HepG2 (cell line): ENCODE data around the gene POLR2J3. TPM values are rescaled to one million over a fixed set of nuclear protein-coding genes. Genes with fewer than 3 reads are reported as not detected.
A peak's percentile ranks its signal among the peaks of the same experiment; 100 is the strongest.
"Not testable (repeated sequence)": the region's sequence is repeated elsewhere in the genome, so short reads cannot be mapped to it uniquely, and the experiment has no call there.

Experiments used
- ATAC-seq: fragments of 200-7000 bp; cut with Tn5 transposase; 3 replicates; pipeline ENCODE4 v1.9.1; 2020; ENCODE audit warnings: mild to moderate bottlenecking, moderate library complexity
- BruUV-seq: library from RNA; stranded (reverse); fragments of 400-500 nt; replicated peaks from 2 replicates; lab custom pipeline; 2021; lab: Mats Ljungman, UMichigan
- CTCF ChIA-PET: fragments of 300-600 bp; formaldehyde crosslinking; extraction: SDS; loops from one replicate; lab custom pipeline; 2021; ENCODE audit warnings: low total read pairs, inconsistent platforms, low intra/inter-chr PET ratio; lab: Yijun Ruan, JAX
- POLR2A ChIA-PET: fragments of 350-600 bp; sonication (Branson Sonifier 250); formaldehyde crosslinking; loops from one replicate; lab custom pipeline; 2020; ENCODE audit warnings: antibody characterized with exemption, inconsistent platforms; lab: Yijun Ruan, JAX
- DNase-seq: peaks from one replicate; pipeline ENCODE4 v3.0.0-alpha.2; 2015; ENCODE audit warnings: low spot score
- FAIRE-seq: peaks from 3 replicates; lab custom pipeline; 2011; peaks lifted over from hg19 to GRCh38; lab: Jason Lieb, UNC
- H2AFZ ChIP-seq: one replicate; pipeline ENCODE4 v1.6.1; 2011; ENCODE audit warnings: low read length, inconsistent platforms
- H3K27ac ChIP-seq: fragments of 300-600 bp; 3 replicates; pipeline ENCODE4 v1.8.0; 2011; ENCODE audit warnings: mixed run types, mild to moderate bottlenecking, mixed read lengths, low read length, inconsistent platforms; ENCODE audit not compliant: insufficient read depth; ENCODE audit errors: extremely low read length
- H3K27me3 ChIP-seq, 2 experiments: fragments of 200-600 bp in 1 of 2; 2 replicates in 1 of 2; 3 replicates in 1 of 2; pipeline versions ENCODE4 v1.6.0 to v1.8.0; 2011; ENCODE audit warnings: low read length in 2 of 2, mild to moderate bottlenecking in 2 of 2, moderate library complexity in 2 of 2, inconsistent platforms in 1 of 2; ENCODE audit not compliant: insufficient read depth in 2 of 2, control insufficient read depth in 1 of 2
- H3K36me3 ChIP-seq, 2 experiments: fragments of 200-600 bp in 1 of 2; replicated peaks in 1 of 2; 2 replicates in 1 of 2; 3 replicates in 1 of 2; pipeline versions ENCODE4 v1.5.1 to v1.8.0; 2011; ENCODE audit warnings: low read length in 2 of 2, inconsistent platforms in 1 of 2; ENCODE audit not compliant: insufficient read depth in 2 of 2, control insufficient read depth in 1 of 2
- H3K4me1 ChIP-seq: 2 replicates; pipeline ENCODE4 v1.5.1; 2012; ENCODE audit warnings: low read length, inconsistent platforms; ENCODE audit not compliant: insufficient read depth
- H3K4me2 ChIP-seq: 2 replicates; pipeline ENCODE4 v1.6.0; 2011; ENCODE audit warnings: low read depth, low read length, inconsistent platforms
- H3K4me3 ChIP-seq, 3 experiments: fragments of 200-600 bp in 1 of 3; sonication (generic), shearing (Covaris generic) in 1 of 3; replicated peaks in 1 of 3; 2 replicates each; pipeline ENCODE4 v1.5.1; 2011 to 2016; ENCODE audit warnings: low read length in 3 of 3, inconsistent platforms in 2 of 3, low read depth in 2 of 3, mild to moderate bottlenecking in 2 of 3, control low read depth in 1 of 3, mixed read lengths in 1 of 3; ENCODE audit not compliant: insufficient read depth in 1 of 3
- H3K79me2 ChIP-seq: one replicate; pipeline ENCODE4 v1.6.1; 2011; ENCODE audit warnings: low read length, inconsistent platforms; ENCODE audit not compliant: insufficient read depth
- H3K9ac ChIP-seq: 2 replicates; pipeline ENCODE4 v1.6.0; 2011; ENCODE audit warnings: mild to moderate bottlenecking, low read depth, low read length, inconsistent platforms; ENCODE audit not compliant: insufficient read depth
- H3K9me3 ChIP-seq: 2 replicates; pipeline ENCODE4 v1.5.1; 2012; ENCODE audit warnings: mild to moderate bottlenecking, low read length
- H4K20me1 ChIP-seq: 2 replicates; pipeline ENCODE4 v1.6.0; 2011; ENCODE audit warnings: inconsistent platforms, mild to moderate bottlenecking, low read length, moderate library complexity; ENCODE audit not compliant: insufficient read depth
- WGBS: methylation state at CpG from one replicate; pipeline ENCODE4 v1.1.6; 2017; ENCODE audit warnings: low lambda C conversion rate; 5-methylcytosine and 5-hydroxymethylcytosine counted together
- in situ Hi-C: cut with HindIII; loops from 2 replicates; pipeline ENCODE4 v1.10.0; 2017; ENCODE audit warnings: low pct_unique_long_range_greater_than_20kb; ENCODE audit not compliant: extremely low pct_ligation_motif_present
- intact Hi-C: fragments of 100-400 bp; cut with micrococcal nuclease; formaldehyde crosslinking; loops from one replicate; pipeline ENCODE4 v1.10.0; 2022; ENCODE audit not compliant: unreplicated experiment
- polyA plus RNA-seq, 8 experiments: library from polyadenylated mRNA; depleted of rRNA in 3 of 8; stranded (reverse) in 7 of 8; unstranded in 1 of 8; fragments of >200 nt; fragmentation: Illumina TruSeq in 4 of 8; extraction: Trizol in 4 of 8; gene quantifications; 2 replicates each; pipeline versions ENCODE4 v1.2.1 to v1.2.3, GENCODE V29; 2011 to 2016; ENCODE audit warnings: low read depth in 4 of 8, missing spikeins in 1 of 8, mixed read lengths in 1 of 8; ENCODE audit not compliant: insufficient read depth in 1 of 8
- total RNA-seq, 5 experiments: library from RNA; depleted of rRNA; stranded (reverse); fragments of >200 nt; fragmentation: Illumina TruSeq; extraction: Trizol; gene quantifications; 2 replicates each; pipeline ENCODE4 v1.2.3, GENCODE V29; 2016; ENCODE audit warnings: low read depth in 1 of 5
- TF ChIP-seq, protein P1 (sequence below): fragments of 450-650 bp; IDR thresholded peaks from 2 replicates; pipeline ENCODE4 v1.6.1; 2016

The POLR2J3 gene
- total and polyA plus RNA-seq, 2 of the 13 experiments (the other 11 are each of a cell fraction or from before 2014, with no cell fraction given) = 28.0 to 36.5 TPM

GRCh38 chr7:102604431-102605145, 32.2 kb upstream of the POLR2J3 start:
- H3K27ac ChIP-seq, H3K4me3 ChIP-seq, H3K4me2 ChIP-seq, H3K27me3 ChIP-seq, H3K9ac ChIP-seq, H3K9me3 ChIP-seq, FAIRE-seq, intact Hi-C loops, CTCF ChIA-PET, DNase-seq, H3K79me2 ChIP-seq, H3K4me1 ChIP-seq, in situ Hi-C loops, H3K36me3 ChIP-seq, H2AFZ ChIP-seq, BruUV-seq, H4K20me1 ChIP-seq, POLR2A ChIA-PET: not testable (repeated sequence)
- TF ChIP-seq, protein P1, sequence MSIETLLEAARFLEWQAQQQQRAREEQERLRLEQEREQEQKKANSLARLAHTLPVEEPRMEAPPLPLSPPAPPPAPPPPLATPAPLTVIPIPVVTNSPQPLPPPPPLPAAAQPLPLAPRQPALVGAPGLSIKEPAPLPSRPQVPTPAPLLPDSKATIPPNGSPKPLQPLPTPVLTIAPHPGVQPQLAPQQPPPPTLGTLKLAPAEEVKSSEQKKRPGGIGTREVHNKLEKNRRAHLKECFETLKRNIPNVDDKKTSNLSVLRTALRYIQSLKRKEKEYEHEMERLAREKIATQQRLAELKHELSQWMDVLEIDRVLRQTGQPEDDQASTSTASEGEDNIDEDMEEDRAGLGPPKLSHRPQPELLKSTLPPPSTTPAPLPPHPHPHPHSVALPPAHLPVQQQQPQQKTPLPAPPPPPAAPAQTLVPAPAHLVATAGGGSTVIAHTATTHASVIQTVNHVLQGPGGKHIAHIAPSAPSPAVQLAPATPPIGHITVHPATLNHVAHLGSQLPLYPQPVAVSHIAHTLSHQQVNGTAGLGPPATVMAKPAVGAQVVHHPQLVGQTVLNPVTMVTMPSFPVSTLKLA = peak; percentile 16; the same call in 1 of the 2 replicates
- ATAC-seq = peak; percentile 34
- WGBS = no CpG with 5 or more reads among the region's 19 CpGs

DNA sequence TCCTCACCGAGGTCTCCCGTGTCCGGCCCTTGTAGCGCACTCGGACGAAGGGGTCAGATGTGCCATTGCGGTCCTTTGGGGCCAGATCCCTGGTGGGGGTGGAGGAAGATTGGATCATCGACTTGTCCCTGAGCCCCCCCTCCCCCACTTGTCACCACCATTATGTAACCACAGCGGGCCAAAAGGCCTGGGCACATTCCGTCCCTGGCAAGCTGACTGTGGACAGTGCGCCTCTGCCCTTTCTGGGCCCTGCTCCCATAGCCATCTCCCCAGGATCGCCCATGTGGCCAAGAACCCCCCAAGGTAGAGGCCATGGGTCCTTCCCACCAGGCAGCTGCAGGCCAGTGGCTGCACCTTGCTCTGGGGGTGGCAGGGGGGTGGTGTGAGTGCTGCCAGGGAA, 29.9 kb upstream of the POLR2J3 start:
- H3K9me3 ChIP-seq, BruUV-seq, H4K20me1 ChIP-seq, DNase-seq, ATAC-seq, H2AFZ ChIP-seq, H3K27ac ChIP-seq, H3K4me1 ChIP-seq, H3K9ac ChIP-seq, H3K27me3 ChIP-seq, H3K4me3 ChIP-seq, intact Hi-C loops, CTCF ChIA-PET, POLR2A ChIA-PET, H3K79me2 ChIP-seq, in situ Hi-C loops, H3K36me3 ChIP-seq, H3K4me2 ChIP-seq, FAIRE-seq: not testable (repeated sequence)
- WGBS = no CpG with 5 or more reads among the region's 12 CpGs

DNA sequence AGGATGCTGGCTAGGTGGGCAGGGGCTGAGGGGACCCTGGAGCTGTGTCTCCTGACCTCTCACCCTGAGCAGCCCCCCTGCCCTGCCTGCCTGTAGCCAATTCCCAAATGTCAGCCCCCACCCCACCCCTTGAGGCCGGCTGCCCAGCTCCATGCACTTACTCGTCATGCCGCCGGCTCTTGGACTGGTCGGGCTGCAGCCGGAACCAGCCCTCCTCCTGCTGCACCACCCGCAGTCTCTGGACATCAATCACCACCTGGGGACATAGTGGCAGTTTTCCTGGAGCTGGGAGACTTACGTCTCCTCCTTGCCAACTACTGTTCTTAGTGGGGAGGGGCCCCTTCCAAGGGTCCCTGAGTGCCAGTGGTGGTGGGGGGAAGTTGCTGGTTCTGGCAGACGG, 27.3 kb upstream of the POLR2J3 start:
- H3K27me3 ChIP-seq, H3K79me2 ChIP-seq, H3K4me2 ChIP-seq, H3K9me3 ChIP-seq, intact Hi-C loops, H3K4me3 ChIP-seq, POLR2A ChIA-PET, DNase-seq, BruUV-seq, ATAC-seq, H3K9ac ChIP-seq, H3K36me3 ChIP-seq, CTCF ChIA-PET, in situ Hi-C loops, H2AFZ ChIP-seq, H3K4me1 ChIP-seq, FAIRE-seq, H4K20me1 ChIP-seq, H3K27ac ChIP-seq: not testable (repeated sequence)
- WGBS = no CpG with 5 or more reads among the region's 9 CpGs

DNA sequence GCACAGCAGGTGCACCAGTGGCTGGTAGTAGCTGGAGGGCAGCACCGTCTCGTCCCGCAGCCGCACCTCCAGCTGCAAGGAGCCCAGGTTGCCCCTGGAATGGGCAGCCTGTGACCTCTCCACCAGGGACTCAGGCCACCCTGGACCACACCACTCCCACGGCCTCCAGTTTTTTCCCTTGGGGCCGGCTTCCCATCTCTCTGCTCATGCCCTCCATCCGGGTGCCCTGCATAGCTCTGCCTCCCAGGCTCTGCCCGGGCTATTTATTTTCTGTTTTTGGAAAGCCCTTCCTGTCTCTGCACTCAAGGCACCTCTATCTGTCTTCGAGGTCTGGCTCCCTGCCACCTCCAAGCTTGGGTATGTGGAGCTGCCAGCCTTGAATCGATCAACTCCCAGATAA, 23.7 kb upstream of the POLR2J3 start:
- H3K4me2 ChIP-seq, FAIRE-seq, CTCF ChIA-PET, intact Hi-C loops, POLR2A ChIA-PET, H3K79me2 ChIP-seq, H3K27me3 ChIP-seq, ATAC-seq, H2AFZ ChIP-seq, H3K9ac ChIP-seq, H3K4me3 ChIP-seq, H3K4me1 ChIP-seq, in situ Hi-C loops, BruUV-seq, H3K9me3 ChIP-seq, H3K36me3 ChIP-seq, H3K27ac ChIP-seq, H4K20me1 ChIP-seq, DNase-seq: not testable (repeated sequence)
- WGBS = 72% methylated on average over 4 of the region's 10 CpGs
